ENCODE measurements around the gene FREM1.

- TF ChIP-seq POU6F1 (CRISPR knock-in tag; IDR thresholded peaks at IDR 0.05; ENCODE audit: borderline replicate concordance, low read depth) (no peak), PPARA (CRISPR knock-in tag; IDR thresholded peaks at IDR 0.05; ENCODE audit: borderline replicate concordance) (no peak), CSRNP3 (CRISPR knock-in tag; IDR thresholded peaks at IDR 0.05) (no peak), CREB5 (CRISPR knock-in tag; IDR thresholded peaks at IDR 0.05; ENCODE audit: low read depth) (no peak), PATZ1 (CRISPR knock-in tag; IDR thresholded peaks at IDR 0.05; ENCODE audit: borderline replicate concordance) (no peak), ESRRG (CRISPR knock-in tag; IDR thresholded peaks at IDR 0.05) (no peak), OSR1 (CRISPR knock-in tag; IDR thresholded peaks at IDR 0.05) (no peak), ARNTL (CRISPR knock-in tag; IDR thresholded peaks at IDR 0.05; ENCODE audit: borderline replicate concordance, low read depth) (no peak), TSHZ2 (CRISPR knock-in tag; IDR thresholded peaks at IDR 0.05) (no peak), ZFP3 (CRISPR knock-in tag; IDR thresholded peaks at IDR 0.05) (no peak), RARB (CRISPR knock-in tag; IDR thresholded peaks at IDR 0.05) (no peak), ZNF70 (CRISPR knock-in tag; IDR thresholded peaks at IDR 0.05) (no peak), ZFP30 (CRISPR knock-in tag; IDR thresholded peaks at IDR 0.05) (no peak), ISL1 (CRISPR knock-in tag; IDR thresholded peaks at IDR 0.05) (no peak)
These were observed 13.5 kb upstream of the FREM1 start for GRCh38 chr9:14923701-14924100.

All from SK-N-SH treated with all-trans-retinoic acid at 6 μM for 48 hours (cell line).